GM12878 (cell line): ENCODE measurements around the gene NPAS3. TPM values are rescaled to one million over a fixed set of nuclear protein-coding genes. Genes with fewer than 3 reads are reported as not detected.

Experiments used
- ATAC-seq: fragments of 200-7000 bp; cut with Tn5 transposase; 3 replicates; pipeline ENCODE4 v1.9.1; 2020; ENCODE audit warnings: mild to moderate bottlenecking, moderate library complexity
- BruUV-seq: library from RNA; stranded (reverse); fragments of 400-500 nt; replicated peaks from 2 replicates; lab custom pipeline; 2021; lab: Mats Ljungman, UMichigan
- CTCF ChIA-PET: fragments of 300-600 bp; sonication (Branson Sonifier 250); formaldehyde crosslinking; extraction: SDS; loops from one replicate; lab custom pipeline; 2021; ENCODE audit warnings: inconsistent platforms; lab: Yijun Ruan, JAX
- POLR2A ChIA-PET: fragments of 350-600 bp; formaldehyde crosslinking; extraction: SDS; loops from one replicate; lab custom pipeline; 2021; ENCODE audit warnings: inconsistent platforms; lab: Charles Lee
- RAD21 ChIA-PET: fragments of 300-600 bp; sonication (Branson Sonifier 250); formaldehyde crosslinking; loops from one replicate; lab custom pipeline; 2023; ENCODE audit warnings: antibody characterized with exemption; ENCODE audit not compliant: unreplicated experiment; lab: Charles Lee
- SMC1A ChIA-PET: fragments of 300-600 bp; sonication (Branson Sonifier 250); formaldehyde crosslinking; loops from one replicate; lab custom pipeline; 2023; ENCODE audit not compliant: unreplicated experiment, uncharacterized antibody; lab: Charles Lee
- DNase-seq: peaks from one replicate; pipeline ENCODE4 v3.0.0-alpha.2; 2011; ENCODE audit warnings: low read depth, low spot score
- FAIRE-seq: peaks from 3 replicates; lab custom pipeline; 2011; peaks lifted over from hg19 to GRCh38; lab: Jason Lieb, UNC
- H2AFZ ChIP-seq: 2 replicates; pipeline ENCODE4 v1.6.0; 2011; ENCODE audit warnings: low read depth, low read length, control low read depth; ENCODE audit not compliant: control insufficient read depth
- H3K27ac ChIP-seq: 2 replicates; pipeline ENCODE4 v1.5.1; 2011; ENCODE audit warnings: control low read depth; ENCODE audit not compliant: control insufficient read depth, insufficient read depth
- H3K27me3 ChIP-seq, 2 experiments: replicated peaks in 1 of 2; 2 replicates each; pipeline versions ENCODE4 v1.6.0 to v1.6.1; 2011; ENCODE audit warnings: low read length in 1 of 2; ENCODE audit not compliant: control insufficient read depth in 2 of 2, insufficient read depth in 2 of 2
- H3K36me3 ChIP-seq, 2 experiments: 2 replicates each; pipeline ENCODE4 v1.5.1; 2011; ENCODE audit warnings: low read length in 1 of 2; ENCODE audit not compliant: control insufficient read depth in 2 of 2, insufficient read depth in 2 of 2
- H3K4me1 ChIP-seq: 2 replicates; pipeline ENCODE4 v1.6.1; 2011; ENCODE audit warnings: mild to moderate bottlenecking, low read length, moderate library complexity, mixed read lengths; ENCODE audit not compliant: control insufficient read depth, insufficient read depth
- H3K4me2 ChIP-seq: 2 replicates; pipeline ENCODE4 v1.6.0; 2011; ENCODE audit warnings: control low read depth; ENCODE audit not compliant: control insufficient read depth, insufficient read depth
- H3K4me3 ChIP-seq: fragments of 200-600 bp; sonication (generic); 2 replicates; pipeline ENCODE4 v1.5.1; 2016
- H3K79me2 ChIP-seq: 2 replicates; pipeline ENCODE4 v1.6.0; 2011; ENCODE audit warnings: low read length; ENCODE audit not compliant: control insufficient read depth, insufficient read depth
- H3K9ac ChIP-seq: 2 replicates; pipeline ENCODE4 v1.8.0; 2011; ENCODE audit warnings: low read length, control low read depth, mixed read lengths; ENCODE audit not compliant: control insufficient read depth, insufficient read depth
- H3K9me3 ChIP-seq: replicated peaks from 3 replicates; pipeline ENCODE4 v1.5.1; 2011; ENCODE audit warnings: mild to moderate bottlenecking, low read length; ENCODE audit not compliant: control insufficient read depth, insufficient read depth
- H4K20me1 ChIP-seq: 2 replicates; pipeline ENCODE4 v1.6.0; 2011; ENCODE audit not compliant: control insufficient read depth, insufficient read depth
- BHLHE40 ChIP-seq, 2 experiments: fragments of 450-650 bp in 1 of 2; IDR thresholded peaks; 2 replicates each; pipeline ENCODE4 v1.6.1; 2011 to 2017; ENCODE audit warnings: low read depth in 2 of 2, borderline replicate concordance in 1 of 2, improper control_type of control experiment in 1 of 2, low read length in 1 of 2, mild to moderate bottlenecking in 1 of 2
- CEBPB ChIP-seq, 2 experiments: fragments of 150-350 bp in 1 of 2; IDR thresholded peaks; 2 replicates each; pipeline ENCODE4 v1.6.1; 2012 to 2014; ENCODE audit warnings: low read depth in 2 of 2, low read length in 2 of 2, borderline replicate concordance in 1 of 2, inconsistent platforms in 1 of 2
- DPF2 ChIP-seq: fragments of 450-650 bp; IDR thresholded peaks from 2 replicates; pipeline ENCODE4 v1.6.1; 2017; ENCODE audit warnings: mild to moderate bottlenecking
- E2F8 ChIP-seq: fragments of 450-650 bp; IDR thresholded peaks from 2 replicates; pipeline ENCODE4 v1.6.1; 2018; ENCODE audit warnings: mild to moderate bottlenecking, low read depth, moderate library complexity; ENCODE audit not compliant: partially characterized antibody
- GATAD2B ChIP-seq: fragments of 450-650 bp; conservative IDR thresholded peaks from 2 replicates; pipeline ENCODE4 v1.6.1; 2017; ENCODE audit warnings: low read depth, mild to moderate bottlenecking, moderate library complexity
- HDGF ChIP-seq: fragments of 450-650 bp; IDR thresholded peaks from 2 replicates; pipeline ENCODE4 v1.6.1; 2016; ENCODE audit warnings: antibody characterized with exemption
- MTA2 ChIP-seq: fragments of 450-650 bp; IDR thresholded peaks from 2 replicates; pipeline ENCODE4 v1.6.1; 2016; ENCODE audit warnings: low read depth, mild to moderate bottlenecking, moderate library complexity
- MXI1 ChIP-seq: fragments of 150-350 bp; IDR thresholded peaks from 2 replicates; pipeline ENCODE4 v1.6.1; 2011; ENCODE audit warnings: low read depth, mild to moderate bottlenecking, inconsistent platforms, low read length, improper control_type of control experiment
- PAX5 ChIP-seq: IDR thresholded peaks from 2 replicates; pipeline ENCODE4 v1.6.1; 2011; ENCODE audit warnings: low read depth, low read length, borderline replicate concordance
- RAD51 ChIP-seq: fragments of 450-650 bp; IDR thresholded peaks from 2 replicates; pipeline ENCODE4 v1.6.1; 2016; ENCODE audit warnings: moderate library complexity, mild to moderate bottlenecking, inconsistent platforms
- STAT3 ChIP-seq: IDR thresholded peaks from 2 replicates; pipeline ENCODE4 v1.6.1; 2011; ENCODE audit warnings: low read depth, low read length, improper control_type of control experiment
- ZNF24 ChIP-seq: fragments of 450-650 bp; IDR thresholded peaks from 2 replicates; pipeline ENCODE4 v1.6.1; 2017; ENCODE audit warnings: antibody characterized with exemption, mild to moderate bottlenecking
- ZNF384 ChIP-seq: IDR thresholded peaks from 2 replicates; pipeline ENCODE4 v1.6.1; 2012; ENCODE audit warnings: low read depth, mild to moderate bottlenecking, low read length, improper control_type of control experiment, borderline replicate concordance
- WGBS: methylation state at CpG from one replicate; pipeline ENCODE4 v1.1.6; 2016; ENCODE audit warnings: low lambda C conversion rate; ENCODE audit not compliant: insufficient replicate concordance, insufficient coverage; ENCODE audit errors: missing lambda C conversion rate; 5-methylcytosine and 5-hydroxymethylcytosine counted together
- in situ Hi-C: fragments of 300-500 bp; cut with MboI; formaldehyde crosslinking; loops from 9 replicates; pipeline ENCODE4 v1.14.3; 2018; ENCODE audit warnings: mixed read lengths
- intact Hi-C: fragments of 100-400 bp; cut with micrococcal nuclease; formaldehyde crosslinking; loops from one replicate; pipeline ENCODE4 v1.14.2; 2022; ENCODE audit not compliant: unreplicated experiment
- polyA plus RNA-seq, 11 experiments: library from polyadenylated mRNA; depleted of rRNA in 4 of 11; unstranded in 6 of 11; stranded (reverse) in 5 of 11; fragments of >200 nt; fragmentation: Nextera tagmentation in 4 of 11; fragmentation: Illumina TruSeq in 1 of 11; extraction: Ambion mirVana in 4 of 11; extraction: Trizol in 1 of 11; gene quantifications; 1 replicate in 1 of 11; 2 replicates in 10 of 11; pipeline versions ENCODE4 v1.2.1 to v1.2.3, GENCODE V29; 2011 to 2016; ENCODE audit warnings: inconsistent platforms in 2 of 11, missing spikeins in 2 of 11, low read depth in 1 of 11
- total RNA-seq, 4 experiments: library from RNA; depleted of rRNA in 3 of 4; stranded (reverse); fragments of >200 nt in 3 of 4; fragmentation: Illumina TruSeq in 1 of 4; extraction: Trizol in 1 of 4; gene quantifications; 2 replicates each; pipeline versions ENCODE4 v1.2.1 to v1.2.3, GENCODE V29; 2013 to 2021
- TF ChIP-seq, protein P1 (sequence below): fragments of 450-650 bp; IDR thresholded peaks from 2 replicates; pipeline ENCODE4 v1.6.1; 2014; ENCODE audit warnings: mild to moderate bottlenecking
- TF ChIP-seq, protein P2 (sequence below): fragments of 450-650 bp; IDR thresholded peaks from 2 replicates; pipeline ENCODE4 v1.6.1; 2017; ENCODE audit warnings: low read depth, mild to moderate bottlenecking, moderate library complexity

NPAS3 gene
- total and polyA plus RNA-seq, 10 of the 15 experiments (the other 5 are each of a cell fraction or from before 2014, with no cell fraction given) = under 0.01 to 2.7 (median 0.03) TPM; not detected in 6

DNA sequence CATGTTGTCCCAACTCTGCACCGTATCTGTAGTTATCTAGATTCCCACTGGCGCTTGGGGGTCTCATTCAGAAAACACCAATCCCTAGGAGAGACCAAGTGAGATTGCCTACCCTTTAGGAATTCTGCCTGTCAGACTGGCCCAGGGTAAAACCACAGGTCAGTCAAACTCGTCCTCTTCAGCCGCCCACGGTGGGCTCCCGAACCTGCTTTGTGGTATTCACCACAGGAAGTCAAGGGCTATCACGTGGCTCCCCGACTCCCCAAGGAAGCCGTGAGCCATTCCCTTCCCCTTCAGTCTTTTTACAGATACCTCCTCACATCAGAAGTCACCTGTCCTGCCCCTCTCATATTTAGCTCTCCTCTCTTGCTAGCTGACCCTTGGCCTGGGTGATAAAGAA is 852.3 kb downstream of the NPAS3 start (continued):
- TF ChIP-seq BHLHE40 (IDR thresholded peaks at IDR 0.05; ENCODE audit: borderline replicate concordance in 1 of 2, low read depth in 2 of 2, low read length in 1 of 2) = peak in 1 of 2 experiments; percentile 61; a peak in 1 of 4 replicates
- peak; percentile 70; the same call in 1 of the 2 replicates for TF ChIP-seq RAD51
- TF ChIP-seq, protein P1, sequence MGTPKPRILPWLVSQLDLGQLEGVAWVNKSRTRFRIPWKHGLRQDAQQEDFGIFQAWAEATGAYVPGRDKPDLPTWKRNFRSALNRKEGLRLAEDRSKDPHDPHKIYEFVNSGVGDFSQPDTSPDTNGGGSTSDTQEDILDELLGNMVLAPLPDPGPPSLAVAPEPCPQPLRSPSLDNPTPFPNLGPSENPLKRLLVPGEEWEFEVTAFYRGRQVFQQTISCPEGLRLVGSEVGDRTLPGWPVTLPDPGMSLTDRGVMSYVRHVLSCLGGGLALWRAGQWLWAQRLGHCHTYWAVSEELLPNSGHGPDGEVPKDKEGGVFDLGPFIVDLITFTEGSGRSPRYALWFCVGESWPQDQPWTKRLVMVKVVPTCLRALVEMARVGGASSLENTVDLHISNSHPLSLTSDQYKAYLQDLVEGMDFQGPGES = no peak
- TF ChIP-seq HDGF = no peak
- TF ChIP-seq GATAD2B = 0 out of 2 replicates have a peak, but pooled peaks have one; percentile 46
- TF ChIP-seq DPF2 = peak; percentile 63
- no peak for TF ChIP-seq STAT3

DNA sequence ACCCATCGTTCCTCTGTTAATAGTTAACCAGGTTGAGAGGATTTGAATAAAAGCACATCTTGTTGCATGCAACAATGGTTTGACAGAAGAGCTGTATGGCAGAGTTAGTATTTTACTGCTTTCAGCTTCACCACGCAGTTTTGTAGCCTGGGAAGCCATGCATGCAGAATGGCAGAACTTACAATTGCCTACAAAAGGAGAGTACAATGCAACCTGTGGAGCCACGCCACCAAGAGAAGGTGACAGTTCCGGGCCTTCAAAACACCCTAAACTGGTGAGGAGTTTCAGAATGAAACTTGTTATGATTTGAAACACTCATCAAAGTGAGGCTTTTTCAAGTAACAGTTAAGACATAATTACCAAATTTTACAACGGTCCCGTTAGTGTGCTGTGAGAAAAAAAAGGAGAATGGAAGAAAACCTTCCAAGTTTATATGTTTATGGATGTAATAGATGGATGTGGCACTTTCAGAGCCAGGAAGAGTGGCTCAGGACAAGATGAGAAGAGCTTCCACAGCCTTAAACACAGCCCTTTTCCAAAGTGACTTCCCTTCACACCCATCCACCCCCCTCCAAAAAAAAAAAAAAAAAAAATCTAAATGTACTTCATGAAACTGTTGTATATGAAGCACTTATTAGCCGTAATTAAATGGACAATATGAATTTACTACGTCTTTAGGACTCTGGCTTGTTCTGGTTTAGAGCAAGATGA is 853.5 kb downstream of the NPAS3 start:
- Histone ChIP-seq H3K27ac (no peak overlapping the region), H3K9ac (no peak overlapping the region), H3K27me3 (no peaks in the 10 kb centered on the region), H3K9me3 (no peaks in the 10 kb centered on the region), H3K4me2 (peak overlapping the region; percentile 3; the same call in 1 of the 2 replicates), H2AFZ (no peak overlapping the region), H4K20me1 (no peaks in the 10 kb centered on the region), H3K4me3 (no peak overlapping the region), H3K79me2 (no peaks in the 10 kb centered on the region), H3K4me1 (no peaks in the 10 kb centered on the region), H3K36me3 (no peaks in the 10 kb centered on the region)
- in situ Hi-C loops = loop anchor here (5.0 kb wide), 3 partner anchors 320 to 1215 kb away; no protein-coding TSS in a partner anchor
- ChIA-PET CTCF (interaction anchor here (0.6 to 14.3 kb wide), 73 partner anchors 9 to 1216 kb away, joined by 3 to 334 read pairs (median 5); no protein-coding TSS in a partner anchor), POLR2A (interaction anchor here (0.7 to 2.5 kb wide), 6 partner anchors 13 to 280 kb away, joined by 3 to 22 read pairs (median 5); no protein-coding TSS in a partner anchor), RAD21 (interaction anchor here (0.6 to 7.4 kb wide), 62 partner anchors 9 to 1227 kb away, joined by 3 to 264 read pairs (median 4); no protein-coding TSS in a partner anchor), SMC1A (interaction anchor here (0.6 to 8.4 kb wide), 73 partner anchors 9 to 1216 kb away, joined by 3 to 158 read pairs (median 5); no protein-coding TSS in a partner anchor)
- FAIRE-seq (no peak), DNase-seq (peak; percentile 50), ATAC-seq (peak; percentile 89)
- BruUV-seq = no TSS peak
- 0% methylated on average over 8 of the region's 8 CpGs for WGBS
- intact Hi-C loops = loop anchor here (1.0 kb wide), 4 partner anchors 116 to 1214 kb away; no protein-coding TSS in a partner anchor
- peak; percentile 17 to 36; a peak in 2 of 4 replicates for TF ChIP-seq BHLHE40 (IDR thresholded peaks at IDR 0.05; ENCODE audit: borderline replicate concordance in 1 of 2, low read depth in 2 of 2, low read length in 1 of 2)
- peak; percentile 67 for TF ChIP-seq MTA2
- TF ChIP-seq ZNF384 = peak; percentile 72
- peak; percentile 15; the same call in 1 of the 2 replicates for TF ChIP-seq ZNF24
- peak; percentile 49; the same call in 1 of the 2 replicates for TF ChIP-seq MXI1
- peak; percentile 22 for TF ChIP-seq E2F8
- peak; percentile 68; the same call in 1 of the 2 replicates for TF ChIP-seq PAX5
- TF ChIP-seq, protein P2, sequence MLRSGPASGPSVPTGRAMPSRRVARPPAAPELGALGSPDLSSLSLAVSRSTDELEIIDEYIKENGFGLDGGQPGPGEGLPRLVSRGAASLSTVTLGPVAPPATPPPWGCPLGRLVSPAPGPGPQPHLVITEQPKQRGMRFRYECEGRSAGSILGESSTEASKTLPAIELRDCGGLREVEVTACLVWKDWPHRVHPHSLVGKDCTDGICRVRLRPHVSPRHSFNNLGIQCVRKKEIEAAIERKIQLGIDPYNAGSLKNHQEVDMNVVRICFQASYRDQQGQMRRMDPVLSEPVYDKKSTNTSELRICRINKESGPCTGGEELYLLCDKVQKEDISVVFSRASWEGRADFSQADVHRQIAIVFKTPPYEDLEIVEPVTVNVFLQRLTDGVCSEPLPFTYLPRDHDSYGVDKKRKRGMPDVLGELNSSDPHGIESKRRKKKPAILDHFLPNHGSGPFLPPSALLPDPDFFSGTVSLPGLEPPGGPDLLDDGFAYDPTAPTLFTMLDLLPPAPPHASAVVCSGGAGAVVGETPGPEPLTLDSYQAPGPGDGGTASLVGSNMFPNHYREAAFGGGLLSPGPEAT = peak; percentile 70; the same call in 1 of the 2 replicates
- TF ChIP-seq CEBPB (IDR thresholded peaks at IDR 0.05; ENCODE audit: borderline replicate concordance in 1 of 2, low read depth in 2 of 2, low read length in 2 of 2) = no peak
